ENCODE measurements around the gene NFKBIB. TPM values are rescaled to one million over a fixed set of nuclear protein-coding genes. Genes with fewer than 3 reads are reported as not detected.
"Not testable (repeated sequence)": the region's sequence is repeated elsewhere in the genome, so short reads cannot be mapped to it uniquely, and the experiment has no call there.

Gene NFKBIB
- polyA plus RNA-seq, 1 experiment = 9.9 TPM

- Histone ChIP-seq H3K27me3 (ENCODE audit: control insufficient read depth, insufficient read depth, low read length) (no peaks in the 10 kb centered on the region), H3K4me3 (ENCODE audit: low read depth, low read length) (peak overlapping the region; percentile 82), H3K27ac (ENCODE audit: low read depth, low read length) (peak overlapping the region; percentile 88), H3K9me3 (ENCODE audit: control insufficient read depth, insufficient read depth, low read length) (no peaks in the 10 kb centered on the region; the same call in 1 of the 2 replicates)
- DNase-seq (ENCODE audit: low read depth, low spot score) = no peak
- TF ChIP-seq CTCF (IDR thresholded peaks at IDR 0.05; ENCODE audit: low read depth, low read length) = no peak
- ChIA-PET POLR2A (interaction anchor here (0.6 to 0.9 kb wide), 4 partner anchors 48 to 409 kb away, joined by 3 read pairs; partner anchors contain the start of genes EIF3K, NFKBIB and SIRT2), CTCF (interaction anchor here (0.7 to 1.3 kb wide), 4 partner anchors 12 to 191 kb away, joined by 3 to 6 read pairs (median 4); no protein-coding TSS in a partner anchor)
These were observed 47.3 kb upstream of the NFKBIB start for GRCh38 chr19:38852231-38853044.

GRCh38 chr19:38853214-38853613 is 46.6 kb upstream of the NFKBIB start:
- no peaks in the 10 kb centered on the region; the same call in 1 of the 2 replicates for H3K9me3 ChIP-seq (ENCODE audit: control insufficient read depth, insufficient read depth, low read length)
- TF ChIP-seq CTCF (IDR thresholded peaks at IDR 0.05; ENCODE audit: low read depth, low read length) = no peak
- CTCF ChIA-PET = interaction anchor here (1.2 to 1.3 kb wide), 3 partner anchors 11 to 17 kb away, joined by 3 to 5 read pairs (median 4); no protein-coding TSS in a partner anchor
- H3K27me3 ChIP-seq (ENCODE audit: control insufficient read depth, insufficient read depth, low read length) = no peaks in the 10 kb centered on the region
- POLR2A ChIA-PET = interaction anchor here (0.8 to 0.9 kb wide), 2 partner anchors 47 to 84 kb away, joined by 3 read pairs; partner anchors contain the start of genes NFKBIB and SIRT2
- H3K4me3 ChIP-seq (ENCODE audit: low read depth, low read length) = peak overlapping the region; percentile 82
- no peak for DNase-seq (ENCODE audit: low read depth, low spot score)
- H3K27ac ChIP-seq (ENCODE audit: low read depth, low read length) = no peak overlapping the region

- DNase-seq (ENCODE audit: low read depth, low spot score); H3K4me3 ChIP-seq (ENCODE audit: low read depth, low read length); CTCF ChIA-PET; H3K27me3 ChIP-seq (ENCODE audit: control insufficient read depth, insufficient read depth, low read length); H3K9me3 ChIP-seq (ENCODE audit: control insufficient read depth, insufficient read depth, low read length); POLR2A ChIA-PET; H3K27ac ChIP-seq (ENCODE audit: low read depth, low read length): not testable (repeated sequence)
These were observed 44.8 kb upstream of the NFKBIB start for GRCh38 chr19:38854961-38855360.

GRCh38 chr19:38855751-38856150 is 44.0 kb upstream of the NFKBIB start:
- CTCF ChIA-PET; H3K27me3 ChIP-seq (ENCODE audit: control insufficient read depth, insufficient read depth, low read length); DNase-seq (ENCODE audit: low read depth, low spot score); H3K27ac ChIP-seq (ENCODE audit: low read depth, low read length); H3K4me3 ChIP-seq (ENCODE audit: low read depth, low read length); POLR2A ChIA-PET; H3K9me3 ChIP-seq (ENCODE audit: control insufficient read depth, insufficient read depth, low read length): not testable (repeated sequence)

GRCh38 chr19:38856813-38857212 is 43.0 kb upstream of the NFKBIB start:
- POLR2A ChIA-PET = no interaction called here
- no peak for TF ChIP-seq CTCF (IDR thresholded peaks at IDR 0.05; ENCODE audit: low read depth, low read length)

GRCh38 chr19:38859631-38860204 is 40.1 kb upstream of the NFKBIB start:
- CTCF ChIA-PET = interaction anchor here (0.8 to 1.8 kb wide), 2 partner anchors 9 to 27 kb away, joined by 3 to 5 read pairs; no protein-coding TSS in a partner anchor
- H3K27ac ChIP-seq (ENCODE audit: low read depth, low read length); H3K9me3 ChIP-seq (ENCODE audit: control insufficient read depth, insufficient read depth, low read length); H3K4me3 ChIP-seq (ENCODE audit: low read depth, low read length); POLR2A ChIA-PET; H3K27me3 ChIP-seq (ENCODE audit: control insufficient read depth, insufficient read depth, low read length); DNase-seq (ENCODE audit: low read depth, low spot score): not testable (repeated sequence)

More at GRCh38 chr19:38856813-38857212, 43.0 kb upstream of the NFKBIB start:
- no peak for DNase-seq (ENCODE audit: low read depth, low spot score)
- Histone ChIP-seq H3K27me3 (ENCODE audit: control insufficient read depth, insufficient read depth, low read length) (no peaks in the 10 kb centered on the region), H3K9me3 (ENCODE audit: control insufficient read depth, insufficient read depth, low read length) (no peaks in the 10 kb centered on the region; the same call in 1 of the 2 replicates), H3K4me3 (ENCODE audit: low read depth, low read length) (no peak overlapping the region), H3K27ac (ENCODE audit: low read depth, low read length) (no peak overlapping the region)
- CTCF ChIA-PET = no interaction called here

Measured in AG04450 (cell line).